HPDE6-E6E7 (cell line): ENCODE results near the gene CAPN3.

Experiments used
- DNase-seq: peaks from one replicate; pipeline ENCODE4 v3.0.0; 2011; ENCODE audit warnings: missing footprints; ENCODE audit errors: extremely low spot score

Gene CAPN3

DNA sequence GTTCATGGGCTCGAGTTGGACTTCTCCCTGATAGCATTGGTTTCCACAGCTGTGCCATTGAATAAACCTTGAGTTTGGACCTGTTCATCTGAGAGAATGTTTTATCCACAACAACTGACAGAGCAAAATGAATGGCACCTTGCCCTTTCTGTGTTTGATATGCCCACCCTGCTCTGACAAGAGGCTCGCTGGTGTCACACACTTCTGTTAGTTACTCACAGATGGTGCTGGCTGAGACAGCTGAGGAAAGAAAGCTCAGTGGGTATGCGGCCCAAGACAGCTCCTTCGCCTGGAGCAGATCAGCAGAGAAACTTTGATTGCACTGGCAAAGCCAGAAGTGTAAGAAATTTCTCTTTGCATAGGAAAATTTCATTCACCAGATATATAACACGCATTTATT, 2.5 kb upstream of the CAPN3 start:
- no peak for DNase-seq

- DNase-seq = no peak
These were observed 1.2 kb upstream of the CAPN3 start for GRCh38 chr15:42358141-42358540.

- DNase-seq = no peak
These were observed 684 bp downstream of the CAPN3 start for GRCh38 chr15:42359985-42360384.

DNA sequence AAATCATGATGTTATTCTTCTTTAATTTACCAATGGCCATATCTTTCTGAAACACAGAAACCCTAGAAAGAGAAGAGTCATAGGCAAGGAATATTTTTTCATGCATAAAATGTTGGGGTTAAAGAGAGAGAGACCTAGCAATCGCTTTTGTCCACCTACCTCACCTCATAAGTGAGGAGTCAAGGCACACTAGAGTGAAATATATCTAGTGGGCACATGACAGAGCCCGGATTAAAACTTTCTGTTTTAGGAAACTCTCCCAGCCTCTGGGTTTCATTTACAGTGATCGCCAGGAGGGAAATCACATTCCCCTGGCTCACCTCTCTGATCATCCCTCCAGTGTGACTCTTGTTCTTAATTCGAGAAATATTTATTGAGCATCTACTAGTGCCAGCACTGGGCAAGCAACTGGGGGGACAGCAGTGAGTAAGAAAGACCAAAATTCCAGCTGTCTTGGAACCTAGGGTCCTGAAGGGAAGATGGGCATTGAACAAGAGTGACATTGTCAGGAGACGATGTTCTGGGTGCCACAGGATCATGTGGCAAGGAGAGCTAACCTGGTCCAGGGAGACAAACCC, 1.3 kb downstream of the CAPN3 start:
- no peak for DNase-seq

GRCh38 chr15:42363487-42363886, 4.2 kb downstream of the CAPN3 start:
- no peak for DNase-seq

GRCh38 chr15:42363942-42364341, 4.6 kb downstream of the CAPN3 start:
- DNase-seq = no peak

DNA sequence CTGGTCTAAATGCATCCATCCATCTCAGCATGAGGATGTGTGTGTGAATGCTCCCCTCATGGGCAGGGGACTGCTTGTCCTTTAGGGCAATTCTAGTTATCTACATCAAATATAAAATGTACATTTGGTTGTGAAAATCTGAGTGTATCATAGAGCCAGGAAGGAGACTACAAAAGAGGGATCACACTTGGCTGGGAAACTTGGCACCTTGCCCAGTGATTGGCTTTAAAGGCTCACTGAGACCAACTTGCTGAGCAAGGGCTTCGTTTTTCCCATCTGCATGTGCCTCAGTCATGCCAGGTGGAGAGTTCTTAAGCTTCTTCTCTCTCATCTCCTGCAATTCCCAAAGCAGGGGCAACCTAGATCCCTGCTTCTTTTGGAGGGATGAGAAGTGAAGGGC, 5.2 kb downstream of the CAPN3 start:
- DNase-seq = no peak

- DNase-seq = no peak
These were observed 6.7 kb downstream of the CAPN3 start for GRCh38 chr15:42365921-42366550.

GRCh38 chr15:42367041-42367440, 7.7 kb downstream of the CAPN3 start:
- no peak for DNase-seq

DNA sequence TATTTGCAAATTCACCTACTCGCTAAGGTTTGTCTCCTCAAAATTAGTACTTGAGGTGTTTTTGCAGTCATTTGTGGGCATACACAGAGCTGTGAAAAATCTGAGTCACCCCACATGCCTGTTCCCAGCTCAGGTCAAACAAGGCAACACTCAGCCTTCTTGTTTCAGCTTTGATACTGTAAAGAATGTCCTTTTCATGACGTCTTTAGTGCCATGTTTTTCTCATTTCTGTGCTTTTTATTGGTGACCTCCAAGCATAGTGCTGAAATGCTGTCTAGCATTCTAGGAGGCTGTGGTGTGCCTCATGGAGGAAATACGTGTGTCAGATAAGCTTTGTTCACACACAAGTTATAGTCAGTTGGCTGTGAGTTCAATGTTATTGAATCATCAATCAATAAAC, 8.8 kb downstream of the CAPN3 start:
- DNase-seq = no peak

GRCh38 chr15:42371096-42371495, 11.8 kb downstream of the CAPN3 start:
- DNase-seq = no peak

GRCh38 chr15:42373274-42373673, 14.0 kb downstream of the CAPN3 start:
- DNase-seq = no peak

GRCh38 chr15:42373936-42374335, 14.6 kb downstream of the CAPN3 start:
- DNase-seq = no peak

DNA sequence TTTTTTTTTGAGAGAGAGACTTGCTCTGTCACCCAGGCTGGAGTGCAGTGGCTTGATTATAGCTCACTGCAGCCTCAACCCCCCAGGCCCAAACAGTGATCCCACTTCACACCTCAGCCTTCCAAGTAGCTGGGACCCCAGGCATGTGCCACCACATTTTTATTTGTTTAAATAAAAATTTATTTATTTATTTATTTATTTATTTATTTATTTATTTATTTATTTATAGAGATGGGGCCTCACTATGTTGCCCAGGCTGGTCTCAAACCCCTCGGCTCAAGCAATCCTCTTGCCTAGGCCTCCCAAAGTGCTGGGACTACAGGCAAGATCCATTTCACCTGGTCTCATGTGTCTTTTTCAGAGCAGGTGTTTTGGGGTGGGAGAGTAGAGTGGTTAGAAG, 15.5 kb downstream of the CAPN3 start:
- no peak for DNase-seq

- DNase-seq = no peak
These were observed 16.0 kb downstream of the CAPN3 start for GRCh38 chr15:42375252-42375651.

DNA sequence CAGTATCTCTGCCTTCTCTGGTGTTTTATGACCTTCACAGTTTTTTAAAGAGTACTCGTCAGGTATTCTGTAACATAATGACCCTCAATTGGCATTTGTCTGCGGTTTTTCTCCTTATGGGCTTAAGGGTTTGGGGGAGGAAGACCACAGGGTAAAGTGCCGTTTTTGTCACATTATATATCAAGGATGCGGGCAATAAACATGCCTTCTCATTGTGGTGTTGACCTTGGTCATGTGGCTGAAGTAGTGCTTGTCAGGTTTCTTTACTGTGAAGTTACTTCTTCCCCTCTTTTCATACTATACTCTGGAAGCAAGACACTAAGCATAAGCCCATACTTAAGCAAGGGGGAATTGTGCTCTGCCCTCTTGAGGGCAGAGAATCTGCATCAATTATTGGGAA, 16.6 kb downstream of the CAPN3 start:
- DNase-seq = no peak

GRCh38 chr15:42378011-42378410, 18.7 kb downstream of the CAPN3 start:
- DNase-seq = no peak

- no peak for DNase-seq
These were observed 25.3 kb downstream of the CAPN3 start for GRCh38 chr15:42384597-42384996.

GRCh38 chr15:42385206-42385979, 26.1 kb downstream of the CAPN3 start:
- peak; percentile 46 for DNase-seq

- DNase-seq = no peak
These were observed 26.8 kb downstream of the CAPN3 start for GRCh38 chr15:42385980-42386700.

GRCh38 chr15:42387603-42388002, 28.3 kb downstream of the CAPN3 start:
- DNase-seq = no peak

- DNase-seq = no peak
These were observed 33.2 kb downstream of the CAPN3 start for GRCh38 chr15:42392309-42393024.
